Measurements from ENCODE around the gene CLNK. TPM values are rescaled to one million over a fixed set of nuclear protein-coding genes. Genes with fewer than 3 reads are reported as not detected.

The CLNK gene
- total RNA-seq, 4 donors from 2014 or later = 0.17 to 1.3 (median 0.45) TPM; not detected in 1

- intact Hi-C loops (cut with DNase I; ENCODE audit: low total_unique reads) = no loop called here
- WGBS, 2 donors = 49 to 59% methylated on average over 3 of the region's 3 CpGs
- DNase-seq (ENCODE audit: low spot score in 2 of 2) = peak; percentile 28 to 75
- H3K4me3 ChIP-seq (ENCODE audit: low read depth, poor library complexity, severe bottlenecking) = no peak overlapping the region
- no peak for TF ChIP-seq POLR2A (IDR thresholded peaks at IDR 0.05)
- TF ChIP-seq CTCF (IDR thresholded peaks at IDR 0.05) = no peak
Measured at GRCh38 chr4:10582059-10582686, 102.4 kb downstream of the CLNK start.

DNA sequence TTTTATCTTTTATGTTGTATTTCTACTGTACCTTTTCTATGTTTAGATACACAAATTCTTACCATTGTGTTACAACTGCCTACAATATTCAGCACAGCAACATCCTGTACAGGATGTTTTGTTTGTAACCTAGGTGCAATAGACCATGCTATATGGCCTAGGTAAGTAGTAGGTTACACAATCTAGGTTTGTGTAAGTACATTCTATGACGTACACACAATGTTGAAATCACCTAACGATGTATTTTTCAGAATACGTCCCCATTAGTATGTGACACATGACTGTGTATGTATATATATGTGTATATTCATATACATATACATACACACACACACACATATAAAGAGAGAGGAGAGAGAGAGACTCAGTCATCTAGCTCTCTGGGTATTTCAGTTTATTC is 103.5 kb downstream of the CLNK start:
- H3K4me3 ChIP-seq (ENCODE audit: low read depth, poor library complexity, severe bottlenecking) = no peak overlapping the region
- TF ChIP-seq POLR2A (IDR thresholded peaks at IDR 0.05) = no peak
- TF ChIP-seq CTCF (IDR thresholded peaks at IDR 0.05) = no peak
- no peak for DNase-seq (ENCODE audit: low spot score in 2 of 2)
- WGBS, 2 donors = 85 to 88% methylated on average over 3 of the region's 3 CpGs
- intact Hi-C loops (cut with DNase I; ENCODE audit: low total_unique reads) = no loop called here

DNA sequence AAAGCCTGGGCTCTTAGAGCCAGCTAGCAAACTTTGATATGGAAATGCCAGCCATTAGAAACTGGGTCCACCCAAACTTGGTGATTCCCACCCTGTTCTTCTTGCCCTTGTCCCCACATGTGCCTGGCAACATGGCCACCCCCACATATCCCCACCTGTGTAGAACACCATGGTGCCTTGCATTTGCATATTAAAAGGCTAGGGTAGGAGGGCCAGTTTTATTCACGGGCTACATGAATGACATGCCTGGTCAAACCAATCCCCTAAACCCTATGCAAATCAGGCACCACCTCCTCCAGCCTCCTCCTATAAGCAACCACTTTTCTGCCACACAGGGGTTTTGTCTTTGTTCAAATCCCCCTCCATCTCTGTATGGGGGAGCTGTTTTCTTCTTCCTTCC is 104.9 kb downstream of the CLNK start:
- peak in 1 of 2 donors; percentile 40 for DNase-seq (ENCODE audit: low spot score in 2 of 2)
- 70 to 73% methylated on average over 1 of the region's 1 CpG for WGBS, 2 donors
- no peak for TF ChIP-seq CTCF (IDR thresholded peaks at IDR 0.05)
- H3K4me3 ChIP-seq (ENCODE audit: low read depth, poor library complexity, severe bottlenecking) = no peak overlapping the region
- intact Hi-C loops (cut with DNase I; ENCODE audit: low total_unique reads) = no loop called here

DNA sequence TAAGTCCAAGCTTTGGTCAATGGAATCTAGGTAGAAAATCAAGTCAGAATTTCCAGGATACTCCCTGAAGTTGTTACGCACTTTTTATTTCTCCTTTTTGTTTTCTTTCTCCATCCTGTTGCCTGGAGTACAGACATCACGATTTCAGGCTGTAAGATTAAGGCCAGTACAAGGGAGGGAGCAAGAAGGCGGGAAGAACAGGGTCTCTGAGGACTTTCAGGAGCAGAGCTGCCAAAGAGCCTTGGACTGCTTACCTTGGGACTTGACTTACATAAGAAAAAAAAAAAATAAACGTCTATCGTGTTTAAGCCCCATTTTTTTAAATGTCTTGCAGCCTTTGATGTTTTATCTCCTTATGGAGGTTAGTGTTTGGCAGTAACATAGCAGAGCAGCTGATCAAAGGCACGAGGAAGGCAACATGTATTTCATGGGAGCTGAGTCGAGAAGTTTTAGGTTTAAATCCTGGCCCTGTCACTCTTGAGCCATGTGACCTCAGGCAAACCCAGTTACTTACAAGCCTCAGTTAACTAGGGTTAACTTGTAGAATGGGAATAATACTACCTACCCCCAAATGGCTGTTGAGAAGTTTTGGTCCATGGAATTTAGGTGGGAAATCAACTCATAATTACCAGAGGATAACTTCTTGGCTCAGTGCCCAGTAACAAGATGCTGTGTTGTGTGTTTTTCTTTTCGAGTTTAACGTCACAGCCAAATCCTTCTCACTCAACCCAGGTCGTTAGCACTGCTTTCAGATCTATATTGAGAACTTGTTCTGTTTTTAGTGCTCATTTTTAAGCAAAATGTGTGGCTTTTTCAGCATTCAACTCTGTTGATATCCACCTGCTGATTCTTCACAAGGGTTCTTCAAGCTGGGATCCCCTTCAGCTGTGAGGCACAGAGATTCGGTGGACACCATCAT is 106.8 kb downstream of the CLNK start:
- H3K4me3 ChIP-seq (ENCODE audit: low read depth, poor library complexity, severe bottlenecking) = no peak overlapping the region
- WGBS, 2 donors = 28 to 35% methylated on average over 11 of the region's 11 CpGs
- DNase-seq (ENCODE audit: low spot score in 2 of 2) = peak in 1 of 2 donors; percentile 10
- TF ChIP-seq CTCF (IDR thresholded peaks at IDR 0.05) = no peak
- no peak for TF ChIP-seq POLR2A (IDR thresholded peaks at IDR 0.05)
- intact Hi-C loops (cut with DNase I; ENCODE audit: low total_unique reads) = no loop called here

GRCh38 chr4:10577018-10577417 is 107.5 kb downstream of the CLNK start:
- peak in 1 of 2 donors; percentile 5 for DNase-seq (ENCODE audit: low spot score in 2 of 2)
- H3K4me3 ChIP-seq (ENCODE audit: low read depth, poor library complexity, severe bottlenecking) = no peak overlapping the region
- intact Hi-C loops (cut with DNase I; ENCODE audit: low total_unique reads) = no loop called here
- 18 to 40% methylated on average over 1 of the region's 1 CpG for WGBS, 2 donors
- no peak for TF ChIP-seq POLR2A (IDR thresholded peaks at IDR 0.05)
- no peak for TF ChIP-seq CTCF (IDR thresholded peaks at IDR 0.05)

Measured in lower leg skin (tissue), 4 donors.